Activated CD4-positive, alpha-beta memory T cell treated with anti-CD3 and anti-CD28 coated beads for 36 hours (primary cell): ENCODE data around the gene NEURL3. TPM values are rescaled to one million over a fixed set of nuclear protein-coding genes. Genes with fewer than 3 reads are reported as not detected.
A peak's percentile ranks its signal among the peaks of the same experiment; 100 is the strongest.

Experiments used
- CTCF ChIA-PET: fragments of 350-600 bp; sonication (Branson Sonifier 250); formaldehyde crosslinking; loops from one replicate; lab custom pipeline; 2021; ENCODE audit warnings: antibody characterized with exemption, inconsistent platforms; lab: Charles Lee
- POLR2A ChIA-PET: fragments of 350-600 bp; sonication (Branson Sonifier 250); formaldehyde crosslinking; loops from one replicate; lab custom pipeline; 2021; ENCODE audit warnings: antibody characterized with exemption; lab: Charles Lee
- DNase-seq: peaks from one replicate; pipeline ENCODE4 v3.0.0-alpha.2; 2020
- H3K27ac Mint-ChIP-seq: one replicate; pipeline ENCODE4 v1.8.0; 2021; ENCODE audit warnings: mixed read lengths
- H3K27me3 Mint-ChIP-seq: one replicate; pipeline ENCODE4 v1.8.0; 2021; ENCODE audit warnings: mixed read lengths
- H3K36me3 Mint-ChIP-seq: one replicate; pipeline ENCODE4 v1.8.0; 2021; ENCODE audit warnings: mixed read lengths
- H3K4me1 Mint-ChIP-seq: one replicate; pipeline ENCODE4 v1.8.0; 2021; ENCODE audit warnings: low read depth, mixed read lengths
- H3K4me3 Mint-ChIP-seq: one replicate; pipeline ENCODE4 v1.8.0; 2021; ENCODE audit warnings: mild to moderate bottlenecking, mixed read lengths
- H3K9me3 Mint-ChIP-seq: one replicate; pipeline ENCODE4 v1.8.0; 2021; ENCODE audit warnings: mixed read lengths
- intact Hi-C: fragments of 100-400 bp; cut with micrococcal nuclease; formaldehyde crosslinking; loops from one replicate; pipeline ENCODE4 v1.15.1; 2023
- total RNA-seq, 2 experiments: library from RNA; stranded (reverse); gene quantifications; one replicate each; pipeline ENCODE4 v1.2.3, GENCODE V29; 2021

Gene NEURL3
- total RNA-seq, 2 experiments from 2014 or later, result 0.87 to 1.1 TPM

DNA sequence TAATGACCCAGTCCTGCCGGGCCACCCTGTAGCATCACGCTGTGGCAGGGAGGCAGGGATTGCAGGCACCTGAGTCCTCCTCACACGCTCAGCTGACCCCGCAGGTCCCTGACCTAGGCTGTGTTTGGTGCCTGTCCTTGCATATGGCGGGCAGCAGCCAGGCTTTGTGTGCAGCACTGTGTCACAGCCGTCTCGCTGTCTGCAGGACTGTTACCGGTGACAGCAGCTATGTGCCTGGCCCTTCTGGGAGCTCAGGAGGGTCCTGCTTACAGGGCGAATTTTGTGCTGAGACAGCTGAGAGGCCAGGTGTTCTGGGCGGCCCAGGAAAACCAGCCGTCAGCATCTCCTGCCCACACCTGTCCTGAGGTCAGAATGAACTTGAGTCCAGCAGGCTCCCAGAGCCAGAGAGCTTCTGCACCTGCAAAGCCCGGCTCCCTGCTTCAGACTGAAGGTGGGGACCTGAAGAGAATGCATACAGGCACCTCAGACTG lies 21.0 kb upstream of the NEURL3 start:
- H3K9me3 Mint-ChIP-seq, result no peaks in the 10 kb centered on the region
- no peaks in the 10 kb centered on the region for H3K27me3 Mint-ChIP-seq
- H3K27ac Mint-ChIP-seq, result peak overlapping the region; percentile 98
- H3K4me1 Mint-ChIP-seq, result peaks cover 91% of the 10 kb centered on the region
- CTCF ChIA-PET, result interaction anchor here (0.5 to 5.5 kb wide), 4 partner anchors 12 to 258 kb away, joined by 3 to 44 read pairs (median 8); partner anchors contain the start of gene ARID5A
- intact Hi-C loops, result no loop called here
- no peaks in the 10 kb centered on the region for H3K36me3 Mint-ChIP-seq
- no peak for DNase-seq
- POLR2A ChIA-PET, result interaction anchor here (1.5 to 10.2 kb wide), 4 partner anchors 13 to 183 kb away, joined by 3 to 240 read pairs (median 10); partner anchors contain the start of gene ARID5A
- H3K4me3 Mint-ChIP-seq, result no peak overlapping the region

- intact Hi-C loops, result loop anchor here (2.0 kb wide), 1 partner anchor 16 kb away; no protein-coding TSS in a partner anchor
- POLR2A ChIA-PET, result interaction anchor here (10.2 kb wide), 1 partner anchor 14 kb away, joined by 240 read pairs; the partner anchor contains the start of gene ARID5A
- no peak overlapping the region for H3K4me3 Mint-ChIP-seq
Observed at GRCh38 chr2:96525211-96525507, 20.0 kb upstream of the NEURL3 start.

GRCh38 chr2:96524482-96525210 lies 19.5 kb upstream of the NEURL3 start:
- no peaks in the 10 kb centered on the region for H3K36me3 Mint-ChIP-seq
- H3K27me3 Mint-ChIP-seq, result no peaks in the 10 kb centered on the region
- DNase-seq, result peak; percentile 62

More at GRCh38 chr2:96525211-96525507, 20.0 kb upstream of the NEURL3 start:
- Mint-ChIP-seq H3K4me1 (peaks cover 85% of the 10 kb centered on the region), H3K27ac (peak overlapping the region; percentile 95), H3K9me3 (no peaks in the 10 kb centered on the region), H3K36me3 (no peaks in the 10 kb centered on the region), H3K27me3 (no peaks in the 10 kb centered on the region)
- CTCF ChIA-PET, result interaction anchor here (1.1 to 5.5 kb wide), 3 partner anchors 13 to 16 kb away, joined by 7 to 44 read pairs (median 7); partner anchors contain the start of gene ARID5A
- DNase-seq, result no peak

GRCh38 chr2:96523659-96524481 lies 18.7 kb upstream of the NEURL3 start:
- DNase-seq, result no peak
- intact Hi-C loops, result loop anchor here (1.0 to 5.0 kb wide), 4 partner anchors 14 to 202 kb away; no protein-coding TSS in a partner anchor
- Mint-ChIP-seq H3K9me3 (no peaks in the 10 kb centered on the region), H3K4me1 (peaks cover 72% of the 10 kb centered on the region), H3K27ac (peak overlapping the region; percentile 95), H3K27me3 (no peaks in the 10 kb centered on the region), H3K36me3 (no peaks in the 10 kb centered on the region), H3K4me3 (peak overlapping the region; percentile 31)
- CTCF ChIA-PET, result interaction anchor here (0.7 to 1.7 kb wide), 7 partner anchors 14 to 197 kb away, joined by 3 to 7 read pairs (median 3); no protein-coding TSS in a partner anchor
- POLR2A ChIA-PET, result interaction anchor here (0.8 to 10.2 kb wide), 6 partner anchors 8 to 182 kb away, joined by 3 to 240 read pairs (median 4); partner anchors contain the start of gene ARID5A

More at GRCh38 chr2:96524482-96525210, 19.5 kb upstream of the NEURL3 start:
- intact Hi-C loops, result loop anchor here (1.0 to 5.0 kb wide), 4 partner anchors 14 to 202 kb away; no protein-coding TSS in a partner anchor
- Mint-ChIP-seq H3K27ac (peak overlapping the region; percentile 95), H3K4me1 (peaks cover 79% of the 10 kb centered on the region), H3K4me3 (peak overlapping the region; percentile 31), H3K9me3 (no peaks in the 10 kb centered on the region)
- ChIA-PET CTCF (interaction anchor here (0.8 to 1.9 kb wide), 6 partner anchors 13 to 198 kb away, joined by 3 to 7 read pairs (median 3); no protein-coding TSS in a partner anchor), POLR2A (interaction anchor here (0.6 to 10.2 kb wide), 6 partner anchors 14 to 184 kb away, joined by 3 to 240 read pairs (median 3); partner anchors contain the start of gene ARID5A)

DNA sequence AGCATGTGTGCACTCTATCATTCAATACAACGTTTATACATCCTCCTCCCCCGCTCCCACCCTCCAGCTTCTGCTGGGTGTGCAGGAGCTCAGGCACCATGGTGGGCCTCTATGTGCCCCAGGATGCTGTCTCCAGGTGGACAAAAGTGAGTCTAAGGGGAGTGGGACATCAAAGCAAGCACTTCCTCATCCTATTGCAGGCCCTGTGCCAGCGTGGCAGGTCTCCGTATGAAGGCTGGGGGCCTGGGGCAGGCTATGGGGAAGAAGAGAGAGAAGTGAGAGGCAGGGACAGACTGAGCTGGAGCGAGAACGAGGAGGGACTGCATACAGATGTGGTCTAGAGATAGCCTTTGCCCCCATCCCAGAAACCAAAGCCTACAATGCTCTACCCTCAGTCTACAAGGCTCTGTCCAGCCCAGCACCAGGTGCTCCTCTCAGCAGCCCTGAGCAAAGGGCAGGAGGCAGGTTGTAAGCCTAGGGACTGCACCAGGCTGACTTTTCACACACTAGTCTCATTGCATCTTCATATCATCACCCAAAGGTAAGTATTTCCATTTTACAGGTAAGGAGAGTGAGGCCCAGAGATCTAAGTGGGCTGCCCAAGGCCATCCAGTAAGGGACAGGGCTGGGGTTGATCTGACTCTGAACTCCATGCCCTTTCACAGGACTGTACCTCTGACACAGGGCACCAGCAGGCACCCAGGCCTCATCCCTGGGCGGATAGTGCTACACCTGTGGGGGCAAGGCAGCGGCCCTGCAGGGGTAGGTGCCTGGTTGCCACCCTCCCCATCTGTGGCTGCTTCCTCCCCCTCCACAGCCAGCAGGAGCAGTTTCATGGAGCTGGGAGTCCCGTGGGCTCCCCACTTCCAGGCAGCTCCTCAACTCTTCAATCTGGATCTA lies 17.4 kb upstream of the NEURL3 start:
- no peaks in the 10 kb centered on the region for H3K27me3 Mint-ChIP-seq

GRCh38 chr2:96521219-96521618 lies 16.1 kb upstream of the NEURL3 start:
- ChIA-PET CTCF (interaction anchor here (1.3 kb wide), 1 partner anchor 33 kb away, joined by 6 read pairs; no protein-coding TSS in a partner anchor), POLR2A (interaction anchor here (0.8 kb wide), 1 partner anchor 17 kb away, joined by 3 read pairs; no protein-coding TSS in a partner anchor)
- DNase-seq, result no peak
- Mint-ChIP-seq H3K4me3 (no peak overlapping the region), H3K36me3 (peaks cover 4% of the 10 kb centered on the region), H3K4me1 (peaks cover 50% of the 10 kb centered on the region), H3K27me3 (no peaks in the 10 kb centered on the region), H3K9me3 (peaks cover 13% of the 10 kb centered on the region), H3K27ac (peak overlapping the region; percentile 49)
- intact Hi-C loops, result loop anchor here (5.0 kb wide), 1 partner anchor 199 kb away; no protein-coding TSS in a partner anchor

More for the DNA sequence above, 17.4 kb upstream of the NEURL3 start:
- H3K36me3 Mint-ChIP-seq, result no peaks in the 10 kb centered on the region
- H3K4me1 Mint-ChIP-seq, result peaks cover 59% of the 10 kb centered on the region
- peak overlapping the region; percentile 74 for H3K27ac Mint-ChIP-seq
- intact Hi-C loops, result loop anchor here (5.0 kb wide), 1 partner anchor 200 kb away; no protein-coding TSS in a partner anchor
- CTCF ChIA-PET, result interaction anchor here (1.1 to 1.7 kb wide), 2 partner anchors 32 to 116 kb away, joined by 3 to 7 read pairs; no protein-coding TSS in a partner anchor
- H3K9me3 Mint-ChIP-seq, result peaks cover 2% of the 10 kb centered on the region
- no peak overlapping the region for H3K4me3 Mint-ChIP-seq
- POLR2A ChIA-PET, result interaction anchor here (0.7 to 10.2 kb wide), 3 partner anchors 9 to 29 kb away, joined by 3 to 240 read pairs (median 4); partner anchors contain the start of gene ARID5A
- DNase-seq, result no peak

DNA sequence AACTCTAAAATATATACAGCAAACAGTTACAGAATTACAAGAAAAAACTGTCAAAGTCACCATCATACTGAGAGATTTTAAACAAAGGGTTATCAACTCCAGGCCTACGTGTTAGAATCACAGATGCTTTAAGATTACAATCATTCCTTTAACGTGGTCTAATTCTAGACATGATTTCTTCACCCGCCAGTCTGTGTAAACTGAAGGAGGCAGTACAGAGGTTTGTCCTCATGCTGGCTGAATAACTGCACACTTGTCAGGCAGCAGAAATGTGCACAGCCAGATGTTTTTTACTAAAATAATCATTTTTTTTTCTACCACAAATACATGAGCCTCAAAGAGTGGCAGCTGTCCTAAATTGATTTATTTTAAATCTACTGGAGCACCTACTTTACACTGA lies 15.5 kb upstream of the NEURL3 start:
- Mint-ChIP-seq H3K4me3 (no peak overlapping the region), H3K36me3 (peaks cover 6% of the 10 kb centered on the region), H3K9me3 (peaks cover 17% of the 10 kb centered on the region), H3K27ac (no peak overlapping the region), H3K4me1 (peaks cover 44% of the 10 kb centered on the region), H3K27me3 (no peaks in the 10 kb centered on the region)
- intact Hi-C loops, result loop anchor here (5.0 kb wide), 1 partner anchor 198 kb away; no protein-coding TSS in a partner anchor
- no peak for DNase-seq
- ChIA-PET CTCF (interaction anchor here (1.3 kb wide), 1 partner anchor 34 kb away, joined by 6 read pairs; no protein-coding TSS in a partner anchor), POLR2A (no interaction called here)

DNA sequence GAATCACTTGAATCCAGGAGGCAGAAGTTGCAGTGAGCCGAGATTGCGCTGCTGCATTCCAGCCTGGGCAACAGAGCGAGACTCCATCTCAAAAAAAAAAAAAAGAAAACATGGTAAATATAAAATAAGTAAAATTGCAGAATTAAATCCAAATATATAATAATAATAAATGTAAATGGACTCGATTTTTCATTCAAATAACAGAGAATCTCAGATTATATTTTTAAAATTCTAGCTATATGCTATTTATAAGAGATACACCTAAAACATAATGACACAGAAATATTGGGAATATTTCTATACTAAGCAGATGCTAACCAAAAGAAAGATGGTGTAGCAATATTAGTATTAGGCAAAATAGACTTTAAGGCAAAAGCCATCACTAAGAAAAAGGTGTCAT lies 15.1 kb upstream of the NEURL3 start:
- Mint-ChIP-seq H3K27me3 (no peaks in the 10 kb centered on the region), H3K36me3 (peaks cover 6% of the 10 kb centered on the region), H3K27ac (no peak overlapping the region), H3K4me1 (peaks cover 40% of the 10 kb centered on the region), H3K9me3 (peaks cover 17% of the 10 kb centered on the region), H3K4me3 (no peak overlapping the region)
- intact Hi-C loops, result loop anchor here (5.0 kb wide), 1 partner anchor 198 kb away; no protein-coding TSS in a partner anchor
- no peak for DNase-seq
- CTCF ChIA-PET, result interaction anchor here (3.0 kb wide), 1 partner anchor 34 kb away, joined by 8 read pairs; no protein-coding TSS in a partner anchor
- POLR2A ChIA-PET, result no interaction called here

DNA sequence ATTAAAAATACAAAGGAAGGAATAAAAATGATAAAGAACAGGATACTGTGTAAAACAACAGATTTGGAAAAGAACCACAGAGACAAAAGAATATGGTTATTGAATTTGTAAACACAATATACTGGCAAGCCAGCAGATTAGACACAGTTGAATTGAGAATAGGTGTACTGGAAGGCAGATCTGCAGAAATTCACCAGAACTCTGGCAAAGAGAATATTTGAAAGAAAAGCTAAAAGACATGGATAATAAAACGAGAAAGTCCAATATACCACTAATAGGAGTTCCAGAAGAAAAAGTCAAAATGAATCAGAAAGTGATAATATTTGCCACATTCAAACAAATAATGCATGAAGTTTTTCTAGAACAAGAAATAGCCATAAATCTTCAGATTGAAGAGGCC lies 11.9 kb upstream of the NEURL3 start:
- H3K27me3 Mint-ChIP-seq, result no peaks in the 10 kb centered on the region
- ChIA-PET CTCF (interaction anchor here (0.8 to 3.0 kb wide), 4 partner anchors 12 to 110 kb away, joined by 3 to 8 read pairs (median 3); no protein-coding TSS in a partner anchor), POLR2A (no interaction called here)
- intact Hi-C loops, result no loop called here
- H3K36me3 Mint-ChIP-seq, result peaks cover 6% of the 10 kb centered on the region
- DNase-seq, result no peak
- no peak overlapping the region for H3K27ac Mint-ChIP-seq
- H3K9me3 Mint-ChIP-seq, result peaks cover 17% of the 10 kb centered on the region
- peaks cover 10% of the 10 kb centered on the region for H3K4me1 Mint-ChIP-seq
- no peak overlapping the region for H3K4me3 Mint-ChIP-seq

- ChIA-PET CTCF (interaction anchor here (1.5 to 9.9 kb wide), 2 partner anchors 19 to 107 kb away, joined by 3 to 201 read pairs; no protein-coding TSS in a partner anchor), POLR2A (no interaction called here)
- Mint-ChIP-seq H3K9me3 (peaks cover 17% of the 10 kb centered on the region), H3K4me3 (no peak overlapping the region), H3K4me1 (peaks cover 15% of the 10 kb centered on the region), H3K27ac (no peak overlapping the region), H3K36me3 (peaks cover 6% of the 10 kb centered on the region), H3K27me3 (no peaks in the 10 kb centered on the region)
- DNase-seq, result peak; percentile 8
- intact Hi-C loops, result no loop called here
Observed at GRCh38 chr2:96514521-96514920, 9.4 kb upstream of the NEURL3 start.
